H9 (cell line): Measurements from ENCODE around the gene TFF3. TPM values are rescaled to one million over a fixed set of nuclear protein-coding genes. Genes with fewer than 3 reads are reported as not detected.

Experiments
- DNase-seq: peaks from one replicate; pipeline ENCODE4 v3.0.0-alpha.2; 2017
- H2AFZ ChIP-seq: one replicate; pipeline ENCODE4 v1.6.1; 2013; ENCODE audit warnings: mild to moderate bottlenecking, low read length, control low read depth, moderate library complexity
- H2AK5ac ChIP-seq: 2 replicates; pipeline ENCODE4 v1.6.1; 2013; ENCODE audit warnings: low read length, control low read depth, mixed read lengths; ENCODE audit not compliant: insufficient read length
- H2BK120ac ChIP-seq: one replicate; pipeline ENCODE4 v1.6.1; 2013; ENCODE audit warnings: low read depth, mild to moderate bottlenecking, low read length, control low read depth, inconsistent platforms; ENCODE audit not compliant: poor library complexity, severe bottlenecking
- H2BK12ac ChIP-seq: 2 replicates; pipeline ENCODE4 v1.6.1; 2013; ENCODE audit warnings: low read length, control low read depth, mixed read lengths, low read depth; ENCODE audit not compliant: insufficient read length
- H2BK15ac ChIP-seq: 2 replicates; pipeline ENCODE4 v1.6.1; 2013; ENCODE audit warnings: low read depth, low read length, control low read depth
- H2BK20ac ChIP-seq: one replicate; pipeline ENCODE4 v1.6.1; 2013; ENCODE audit warnings: low read depth, mild to moderate bottlenecking, low read length, control low read depth, inconsistent platforms; ENCODE audit not compliant: poor library complexity, severe bottlenecking
- H2BK5ac ChIP-seq: 2 replicates; pipeline ENCODE4 v1.6.1; 2013; ENCODE audit warnings: low read length, control low read depth, mixed read lengths; ENCODE audit not compliant: insufficient read length
- H3K14ac ChIP-seq: 2 replicates; pipeline ENCODE4 v1.6.1; 2013; ENCODE audit warnings: low read length, control low read depth; ENCODE audit not compliant: insufficient read depth
- H3K18ac ChIP-seq: 2 replicates; pipeline ENCODE4 v1.6.1; 2013; ENCODE audit warnings: low read depth, mild to moderate bottlenecking, mixed read lengths, low read length, control low read depth; ENCODE audit not compliant: insufficient read length
- H3K23ac ChIP-seq: 2 replicates; pipeline ENCODE4 v1.6.1; 2013; ENCODE audit warnings: low read length, control low read depth, mixed read lengths, low read depth; ENCODE audit not compliant: insufficient read length
- H3K23me2 ChIP-seq: 2 replicates; pipeline ENCODE4 v1.6.1; 2013; ENCODE audit warnings: low read depth, mild to moderate bottlenecking, mixed read lengths, low read length, control low read depth; ENCODE audit not compliant: insufficient read length, poor library complexity, severe bottlenecking
- H3K27ac ChIP-seq: 2 replicates; pipeline ENCODE4 v1.5.1; 2013; ENCODE audit warnings: low read length, control low read depth, mixed read lengths, low read depth; ENCODE audit not compliant: insufficient read length
- H3K27me3 ChIP-seq: 2 replicates; pipeline ENCODE4 v1.6.1; 2013; ENCODE audit warnings: low read length, control low read depth, inconsistent platforms; ENCODE audit not compliant: insufficient read depth
- H3K4ac ChIP-seq: 2 replicates; pipeline ENCODE4 v1.6.1; 2013; ENCODE audit warnings: low read depth, mild to moderate bottlenecking, control low read depth, inconsistent platforms, low read length, moderate library complexity
- H3K4me1 ChIP-seq: 2 replicates; pipeline ENCODE4 v1.6.1; 2013; ENCODE audit warnings: low read length, control low read depth, inconsistent platforms; ENCODE audit not compliant: insufficient read depth
- H3K4me2 ChIP-seq: 2 replicates; pipeline ENCODE4 v1.6.1; 2013; ENCODE audit warnings: low read length, control low read depth, mixed read lengths; ENCODE audit not compliant: insufficient read length, insufficient read depth
- H3K56ac ChIP-seq: 2 replicates; pipeline ENCODE4 v1.6.1; 2013; ENCODE audit warnings: low read depth, mild to moderate bottlenecking, mixed read lengths, low read length, control low read depth; ENCODE audit not compliant: insufficient read length
- H3K79me1 ChIP-seq: 2 replicates; pipeline ENCODE4 v1.6.1; 2013; ENCODE audit warnings: low read depth, mild to moderate bottlenecking, moderate library complexity, low read length, control low read depth, inconsistent platforms; ENCODE audit not compliant: insufficient read depth, poor library complexity, severe bottlenecking
- H3K79me2 ChIP-seq: 2 replicates; pipeline ENCODE4 v1.6.1; 2013; ENCODE audit warnings: low read length, control low read depth, inconsistent platforms; ENCODE audit not compliant: insufficient read depth
- H3K9ac ChIP-seq: 2 replicates; pipeline ENCODE4 v1.6.1; 2013; ENCODE audit warnings: low read length, control low read depth, mixed read lengths; ENCODE audit not compliant: insufficient read length; ENCODE audit errors: extremely low read depth
- H3K9me3 ChIP-seq: one replicate; pipeline ENCODE4 v1.6.1; 2013; ENCODE audit warnings: low read depth, low read length, inconsistent platforms; ENCODE audit not compliant: control insufficient read depth
- H3T11ph ChIP-seq: one replicate; pipeline ENCODE4 v1.6.1; 2013; ENCODE audit warnings: mild to moderate bottlenecking, low read length, control low read depth, inconsistent platforms
- H4K20me1 ChIP-seq: one replicate; pipeline ENCODE4 v1.6.1; 2013; ENCODE audit not compliant: control insufficient read depth, insufficient read length, insufficient read depth
- H4K5ac ChIP-seq: 2 replicates; pipeline ENCODE4 v1.6.1; 2013; ENCODE audit warnings: low read depth, mild to moderate bottlenecking, mixed read lengths, low read length, control low read depth; ENCODE audit not compliant: insufficient read length
- H4K8ac ChIP-seq: replicated peaks from 2 replicates; pipeline ENCODE4 v1.6.1; 2013; ENCODE audit warnings: low read length, control low read depth, mixed read lengths, low read depth; ENCODE audit not compliant: insufficient read length
- H4K91ac ChIP-seq: 2 replicates; pipeline ENCODE4 v1.6.1; 2013; ENCODE audit warnings: low read depth, mild to moderate bottlenecking, moderate library complexity, mixed read lengths, low read length, control low read depth; ENCODE audit not compliant: insufficient read length
- H3K27ac Mint-ChIP-seq, 3 experiments: 2 replicates in 2 of 3; 3 replicates in 1 of 3; pipeline ENCODE4 v1.8.0; 2020 to 2021; ENCODE audit warnings: mixed read lengths in 3 of 3, mild to moderate bottlenecking in 1 of 3, moderate library complexity in 1 of 3
- H3K27me3 Mint-ChIP-seq: 2 replicates; pipeline ENCODE4 v1.8.0; 2021; ENCODE audit warnings: low read depth, mild to moderate bottlenecking, moderate library complexity, mixed read lengths
- H3K36me3 Mint-ChIP-seq, 3 experiments: 2 replicates in 2 of 3; 3 replicates in 1 of 3; pipeline ENCODE4 v1.8.0; 2020 to 2021; ENCODE audit warnings: low read depth in 3 of 3, mixed read lengths in 3 of 3; ENCODE audit not compliant: insufficient read depth in 1 of 3
- H3K4me1 Mint-ChIP-seq, 2 experiments: 2 replicates each; pipeline ENCODE4 v1.8.0; 2020; ENCODE audit warnings: mixed read lengths in 2 of 2
- H3K4me3 Mint-ChIP-seq, 2 experiments: 2 replicates in 1 of 2; 3 replicates in 1 of 2; pipeline ENCODE4 v1.8.0; 2020 to 2021; ENCODE audit warnings: mild to moderate bottlenecking in 2 of 2, mixed read lengths in 2 of 2, moderate library complexity in 1 of 2
- H3K9me3 Mint-ChIP-seq, 2 experiments: 2 replicates in 1 of 2; 3 replicates in 1 of 2; pipeline ENCODE4 v1.8.0; 2020; ENCODE audit warnings: mild to moderate bottlenecking in 2 of 2, mixed read lengths in 2 of 2, moderate library complexity in 1 of 2
- CTCF ChIP-seq: fragments of 200-600 bp; sonication (generic); conservative IDR thresholded peaks from 3 replicates; pipeline ENCODE4 v1.8.0; 2021; ENCODE audit warnings: antibody characterized with exemption, mild to moderate bottlenecking
- WGBS: extraction: QIAGEN DNeasy Blood & Tissue Kit; methylation state at CpG from one replicate; pipeline ENCODE4 v1.1.7; 2013; ENCODE audit warnings: missing lambda C conversion rate, low lambda C conversion rate, mixed read lengths; ENCODE audit not compliant: insufficient read length; ENCODE audit errors: extremely low coverage; 5-methylcytosine and 5-hydroxymethylcytosine counted together
- total RNA-seq: library from RNA; stranded (reverse); gene quantifications from 2 replicates; pipeline ENCODE4 v1.2.1, GENCODE V29; 2021

TFF3 gene
- total RNA-seq, 1 experiment from 2014 or later: 1.5 TPM

DNA sequence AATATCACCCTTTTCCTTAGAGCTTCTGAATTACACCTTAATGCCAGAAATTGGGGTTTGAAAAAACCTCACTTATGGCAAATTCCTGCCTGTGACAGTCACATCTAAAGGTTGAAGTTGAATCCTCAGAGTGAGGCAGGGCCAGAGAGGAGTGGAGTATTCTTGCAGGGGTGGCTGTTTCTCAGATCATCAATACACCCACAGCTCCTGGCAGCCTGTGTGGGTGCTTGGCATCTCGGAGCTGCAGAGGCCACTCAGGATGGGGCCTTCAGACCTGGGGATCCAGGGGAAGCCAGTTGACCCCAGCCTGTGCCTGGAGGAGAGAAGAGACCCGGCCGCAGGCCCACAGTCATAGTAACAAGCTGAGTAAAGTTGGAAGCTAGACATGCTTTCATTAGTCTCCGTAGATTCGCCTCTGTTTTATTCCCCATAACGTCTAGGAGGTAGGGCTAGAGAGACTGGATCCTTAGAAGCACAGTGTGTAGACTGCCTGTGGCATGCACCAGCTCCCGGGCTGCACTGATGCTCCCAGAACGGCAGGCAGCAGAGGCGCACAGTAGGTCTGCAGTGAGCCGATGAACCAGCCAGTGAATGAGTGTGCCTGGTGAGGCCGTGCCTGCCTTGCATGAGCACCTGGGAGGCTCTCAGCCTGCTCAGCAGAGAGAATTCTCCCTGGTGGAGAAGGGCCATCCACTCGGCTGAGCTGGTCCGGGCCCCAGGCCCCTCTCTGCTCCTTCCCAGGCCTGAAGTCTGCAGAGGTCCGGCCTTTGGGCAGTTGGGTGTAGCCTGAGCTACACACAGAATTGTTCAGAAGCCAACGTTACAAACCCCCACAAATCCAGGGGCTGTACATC, 42.9 kb downstream of the TFF3 start:
- H3K9me3 Mint-ChIP-seq: no peaks in the 10 kb centered on the region
- H2BK15ac ChIP-seq: no peak overlapping the region
- no peak overlapping the region for H3K18ac ChIP-seq
- no peak overlapping the region for H2AK5ac ChIP-seq
- no peak overlapping the region for H3K27ac ChIP-seq
- no peak overlapping the region for H3K4me3 Mint-ChIP-seq
- H3K79me2 ChIP-seq: no peaks in the 10 kb centered on the region
- no peak overlapping the region for H3K14ac ChIP-seq
- H2BK20ac ChIP-seq: no peak overlapping the region
- no peaks in the 10 kb centered on the region for H4K20me1 ChIP-seq
- no CpG with 5 or more reads among the region's 15 CpGs for WGBS
- H2BK120ac ChIP-seq: no peak overlapping the region
- no peak for DNase-seq
- H3K23me2 ChIP-seq: no peaks in the 10 kb centered on the region
- H4K5ac ChIP-seq: no peak overlapping the region
- peaks cover 3% of the 10 kb centered on the region in 2 experiments; a peak in 2 of 4 replicates for H3K4me1 Mint-ChIP-seq
- no peak overlapping the region for H3K4ac ChIP-seq
- H3K56ac ChIP-seq: no peak overlapping the region
- no peaks in the 10 kb centered on the region for H3K4me1 ChIP-seq
- no peaks in the 10 kb centered on the region for H3K27me3 ChIP-seq
- no peaks in the 10 kb centered on the region for H3K27me3 Mint-ChIP-seq
- H3K9ac ChIP-seq: no peak overlapping the region
- no peak overlapping the region for H3K23ac ChIP-seq
- no peak overlapping the region for H3T11ph ChIP-seq
- H4K91ac ChIP-seq: no peak overlapping the region
- no peaks in the 10 kb centered on the region for H3K79me1 ChIP-seq
- no peaks in the 10 kb centered on the region for H3K36me3 Mint-ChIP-seq
- no peaks in the 10 kb centered on the region for H3K9me3 ChIP-seq
- H4K8ac ChIP-seq: no peak overlapping the region
- no peak overlapping the region for H2BK12ac ChIP-seq
- H2AFZ ChIP-seq: no peak overlapping the region
- TF ChIP-seq CTCF: no peak
- no peak overlapping the region for H3K27ac Mint-ChIP-seq
- H2BK5ac ChIP-seq: no peak overlapping the region
- no peak overlapping the region for H3K4me2 ChIP-seq
